ENCODE data around the gene TMEM144.

- no peak for TF ChIP-seq CTCF (conservative IDR thresholded peaks at IDR 0.05 in 1 of 2, IDR thresholded peaks at IDR 0.05 in 1 of 2; ENCODE audit: low read depth in 1 of 2, low read length in 2 of 2)
- no peak for TF ChIP-seq EZH2 (IDR thresholded peaks at IDR 0.05; ENCODE audit: low read length, missing control alignments)
Observed at GRCh38 chr4:158282252-158282651, 72.0 kb downstream of the TMEM144 start.
